GM18873 (cell line): Measurements from ENCODE around the gene RXFP1.

Source experiments
- ATAC-seq: cut with Tn5 transposase; IDR thresholded peaks from one replicate; pipeline ENCODE4 v1.9.1; 2021; ENCODE audit warnings: mild to moderate bottlenecking, moderate library complexity, moderate number of reproducible peaks; ENCODE audit not compliant: unreplicated experiment, low FRiP score

Gene RXFP1

GRCh38 chr4:158667651-158668198 lies 146.0 kb downstream of the RXFP1 start:
- ATAC-seq, result no peak

- ATAC-seq, result no peak
Measured at GRCh38 chr4:158669310-158669709, 147.6 kb downstream of the RXFP1 start.

GRCh38 chr4:158670975-158671664 lies 149.4 kb downstream of the RXFP1 start:
- ATAC-seq, result peak; percentile 24

- no peak for ATAC-seq
Measured at GRCh38 chr4:158671665-158671914, 149.9 kb downstream of the RXFP1 start, which contains the start of gene C4orf46. Gene C4orf46, minus strand, starts transcription at chr4:158671887. Its CDS starts 86 bp downstream, at chr4:158671801.

- peak; percentile 90 for ATAC-seq
Measured at GRCh38 chr4:158671915-158672806, 150.5 kb downstream of the RXFP1 start, which contains the start of gene ETFDH. Gene ETFDH, plus strand, starts transcription at chr4:158672296. Its CDS starts 161 bp downstream, at chr4:158672457.

GRCh38 chr4:158673633-158674032 lies 152.0 kb downstream of the RXFP1 start:
- no peak for ATAC-seq

- no peak for ATAC-seq
Measured at GRCh38 chr4:158676076-158676475, 154.4 kb downstream of the RXFP1 start.

- ATAC-seq, result no peak
Measured at GRCh38 chr4:158678767-158679166, 157.1 kb downstream of the RXFP1 start.

GRCh38 chr4:158681629-158682028 lies 159.9 kb downstream of the RXFP1 start:
- ATAC-seq, result no peak

GRCh38 chr4:158682066-158682465 lies 160.4 kb downstream of the RXFP1 start:
- no peak for ATAC-seq

- ATAC-seq, result no peak
Measured at GRCh38 chr4:158688813-158689212, 167.1 kb downstream of the RXFP1 start.
